Sigmoid colon (tissue), 7 donors: ENCODE results near the gene GAPDHS. TPM values are rescaled to one million over a fixed set of nuclear protein-coding genes. Genes with fewer than 3 reads are reported as not detected.

Experiments used
- DNase-seq: peaks from one replicate; pipeline ENCODE4 v3.0.0-alpha.2; 2019
- H3K27ac ChIP-seq, 4 donors: fragments of 200-600 bp; sonication (generic); one replicate each; pipeline ENCODE4 v1.5.1; 2016 to 2019; ENCODE audit warnings: mild to moderate bottlenecking in 1 of 4
- H3K27me3 ChIP-seq, 3 donors: fragments of 200-600 bp; sonication (generic); one replicate each; pipeline ENCODE4 v1.5.1; 2019; ENCODE audit warnings: mild to moderate bottlenecking in 1 of 3
- H3K36me3 ChIP-seq, 4 donors: fragments of 200-600 bp; sonication (generic); one replicate each; pipeline ENCODE4 v1.5.1; 2016 to 2019
- H3K4me1 ChIP-seq, 4 donors: fragments of 200-600 bp; sonication (generic); one replicate each; pipeline ENCODE4 v1.5.1; 2017 to 2019
- H3K4me3 ChIP-seq, 4 donors: fragments of 200-600 bp; sonication (generic); one replicate each; pipeline ENCODE4 v1.5.1; 2017 to 2019; ENCODE audit warnings: mild to moderate bottlenecking in 2 of 4, moderate library complexity in 1 of 4
- H3K9me3 ChIP-seq, 4 donors: fragments of 200-600 bp in 3 of 4; sonication (generic) in 3 of 4; one replicate each; pipeline versions ENCODE4 v1.5.1 to v1.6.1; 2013 to 2019
- CTCF ChIP-seq, 4 experiments: fragments of 450-650 bp in 3 of 4; fragments of 200-600 bp in 1 of 4; IDR thresholded peaks; one replicate each; pipeline ENCODE4 v1.5.1; 2016 to 2019; ENCODE audit warnings: antibody characterized with exemption in 4 of 4, mild to moderate bottlenecking in 3 of 4, moderate library complexity in 2 of 4
- EP300 ChIP-seq, 4 donors: sonication (generic); formaldehyde crosslinking; IDR thresholded peaks; one replicate each; pipeline ENCODE4 v1.6.1; 2017; ENCODE audit warnings: antibody characterized with exemption in 4 of 4
- POLR2A ChIP-seq, 2 donors: fragments of 450-650 bp; IDR thresholded peaks; one replicate each; pipeline ENCODE4 v1.6.1; 2016; ENCODE audit warnings: antibody characterized with exemption in 2 of 2, mild to moderate bottlenecking in 2 of 2, moderate library complexity in 2 of 2
- POLR2AphosphoS5 ChIP-seq, 4 donors: sonication (generic); formaldehyde crosslinking; IDR thresholded peaks; one replicate each; pipeline ENCODE4 v1.6.1; 2017; ENCODE audit warnings: antibody characterized with exemption in 4 of 4
- WGBS, 2 donors: extraction: QIAGEN DNeasy Blood & Tissue Kit; methylation state at CpG; one replicate each; pipeline ENCODE4 v1.1.7; 2013; 5-methylcytosine and 5-hydroxymethylcytosine counted together
- intact Hi-C: fragments of 100-400 bp; cut with DNase I; formaldehyde crosslinking; loops from one replicate; pipeline ENCODE4 v1.15.1; 2023
- polyA plus RNA-seq, 3 donors: library from polyadenylated mRNA; stranded (reverse); fragments of 200-250 nt; gene quantifications; one replicate each; pipeline ENCODE4 v1.2.3, GENCODE V29; 2013
- total RNA-seq, 4 donors: library from RNA; depleted of rRNA; stranded (reverse); fragments of >200 nt; gene quantifications; one replicate each; pipeline ENCODE4 v1.1.0, GENCODE V29; 2016
- donor health status: healthy with polysubstance abuse.
- donor health status: Bipolar disorder and iron deficiency.
- donor health status: healthy.

GAPDHS gene
- total and polyA plus RNA-seq, 7 donors: not detected

DNA sequence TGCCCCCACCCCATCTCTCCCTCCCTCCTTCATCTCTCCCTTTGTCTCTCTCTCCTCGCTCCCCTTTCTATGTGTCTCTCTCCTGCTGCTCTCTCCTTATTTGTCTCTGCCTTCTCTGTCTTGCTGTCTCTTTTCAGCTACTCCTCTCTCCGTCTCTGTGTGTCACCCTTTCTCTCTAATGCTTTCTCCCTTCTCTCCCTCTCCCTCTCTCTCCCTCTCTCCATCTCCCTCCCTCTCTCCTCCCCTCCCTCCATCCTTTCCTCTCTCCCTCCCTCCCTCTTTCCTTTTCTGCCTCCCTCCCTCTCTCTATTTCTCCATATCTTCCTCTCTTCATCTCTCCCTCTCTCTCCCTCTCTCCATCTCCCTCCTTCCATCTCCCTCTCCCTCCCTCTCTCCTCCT is 29.5 kb downstream of the GAPDHS start:
- no peaks in the 10 kb centered on the region for H3K9me3 ChIP-seq
- no peaks in the 10 kb centered on the region for H3K36me3 ChIP-seq
- H3K27me3 ChIP-seq: peaks cover 13 to 60% (median 30%) of the 10 kb centered on the region in 3 donors
- H3K4me1 ChIP-seq: peaks cover 0 to 10% (median 8%) of the 10 kb centered on the region in 4 donors
- 67 to 70% methylated on average over 2 of the region's 2 CpGs for WGBS, 2 donors
- H3K27ac ChIP-seq: no peak overlapping the region
- TF ChIP-seq CTCF (IDR thresholded peaks at IDR 0.05): no peak
- TF ChIP-seq POLR2A (IDR thresholded peaks at IDR 0.05): no peak
- TF ChIP-seq POLR2AphosphoS5 (IDR thresholded peaks at IDR 0.05): no peak
- TF ChIP-seq EP300 (IDR thresholded peaks at IDR 0.05): no peak
- no peak for DNase-seq
- no peak overlapping the region for H3K4me3 ChIP-seq
- intact Hi-C loops: no loop called here

DNA sequence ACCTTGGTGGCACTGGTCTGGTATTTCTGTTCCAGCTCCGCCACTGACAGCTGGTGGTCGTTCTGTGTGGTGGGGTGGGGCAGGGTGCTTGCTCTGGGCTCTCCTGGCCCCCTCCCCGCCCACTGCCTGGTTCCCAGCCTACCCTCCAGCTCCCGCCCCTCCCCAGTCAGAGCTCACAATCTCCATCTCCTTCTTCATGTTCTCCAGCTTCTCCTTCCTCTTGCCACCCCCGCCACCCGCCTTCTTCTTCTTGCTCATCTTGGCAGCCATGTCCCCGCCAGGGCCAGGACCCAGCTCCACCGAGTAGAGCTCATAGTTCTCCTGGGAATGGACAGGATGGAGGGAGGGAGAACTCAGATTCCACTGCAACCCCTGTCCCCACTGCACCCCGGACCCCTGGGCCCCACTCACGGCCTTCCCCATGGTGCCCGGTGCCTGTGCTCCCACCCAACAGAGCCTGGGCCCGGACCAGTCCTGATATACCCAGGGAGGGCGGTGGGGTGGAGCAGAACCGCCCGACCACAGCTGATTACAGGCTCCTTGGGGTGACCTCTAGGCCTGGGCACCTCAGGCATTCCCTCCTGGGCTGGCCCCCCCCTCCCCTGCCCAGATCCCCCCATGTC is 30.1 kb downstream of the GAPDHS start, which contains the start of gene ATP4A:
Gene ATP4A (minus strand): TSS at position 452 of the 623 bp plus-strand sequence. CDS start 29 bp downstream, at position 423.
- H3K9me3 ChIP-seq: no peaks in the 10 kb centered on the region
- H3K27ac ChIP-seq: no peak within 1 kb of the TSS
- no peaks in the 10 kb centered on the region for H3K36me3 ChIP-seq
- H3K27me3 ChIP-seq: peaks cover 8 to 55% (median 25%) of the 10 kb centered on the region in 3 donors
- H3K4me1 ChIP-seq: peaks cover 0 to 4% (median 2%) of the 10 kb centered on the region in 4 donors
- no peak within 1 kb of the TSS for H3K4me3 ChIP-seq
- WGBS, 2 donors: 67 to 72% methylated on average over 15 of the region's 15 CpGs
- no peak for DNase-seq
- TF ChIP-seq POLR2AphosphoS5 (IDR thresholded peaks at IDR 0.05): no peak
- no peak for TF ChIP-seq EP300 (IDR thresholded peaks at IDR 0.05)
- TF ChIP-seq CTCF (IDR thresholded peaks at IDR 0.05): no peak
- no peak for TF ChIP-seq POLR2A (IDR thresholded peaks at IDR 0.05)
- intact Hi-C loops: no loop called here

GRCh38 chr19:35565016-35565856 is 32.0 kb downstream of the GAPDHS start:
- no peak for TF ChIP-seq POLR2A (IDR thresholded peaks at IDR 0.05)
- no peak for TF ChIP-seq CTCF (IDR thresholded peaks at IDR 0.05)
- TF ChIP-seq EP300 (IDR thresholded peaks at IDR 0.05): no peak
- TF ChIP-seq POLR2AphosphoS5 (IDR thresholded peaks at IDR 0.05): no peak
- Histone ChIP-seq H3K4me3 (no peak overlapping the region), H3K4me1 (no peaks in the 10 kb centered on the region), H3K36me3 (no peaks in the 10 kb centered on the region), H3K9me3 (no peaks in the 10 kb centered on the region), H3K27me3 (peaks cover 0 to 42% (median 6%) of the 10 kb centered on the region in 3 donors), H3K27ac (no peak overlapping the region)
- DNase-seq: no peak
- intact Hi-C loops: no loop called here
- WGBS, 2 donors: 70 to 81% methylated on average over 12 of the region's 12 CpGs

GRCh38 chr19:35566738-35567137 is 33.5 kb downstream of the GAPDHS start:
- H3K27me3 ChIP-seq: peaks cover 0 to 37% (median 0%) of the 10 kb centered on the region in 3 donors
- H3K27ac ChIP-seq: no peak overlapping the region
- no peak overlapping the region for H3K4me3 ChIP-seq
- H3K9me3 ChIP-seq: no peaks in the 10 kb centered on the region
- no peak for DNase-seq
- TF ChIP-seq CTCF (IDR thresholded peaks at IDR 0.05) (no peak), POLR2AphosphoS5 (IDR thresholded peaks at IDR 0.05) (no peak), POLR2A (IDR thresholded peaks at IDR 0.05) (no peak), EP300 (IDR thresholded peaks at IDR 0.05) (no peak)
- intact Hi-C loops: no loop called here
- WGBS, 2 donors: 74 to 84% methylated on average over 7 of the region's 7 CpGs
- H3K36me3 ChIP-seq: no peaks in the 10 kb centered on the region
- H3K4me1 ChIP-seq: no peaks in the 10 kb centered on the region
